Activated naive CD8-positive, alpha-beta T cell treated with anti-CD3 and anti-CD28 coated beads, Interleukin-2, amount 50 U/mL, for 24 hours (primary cell): Measurements from ENCODE around the gene GRM8.
A peak's percentile ranks its signal among the peaks of the same experiment; 100 is the strongest.

Experiments used
- ATAC-seq: fragments of 150-1000 bp; cut with Tn5 transposase; one replicate; pipeline ENCODE4 v1.10.0; 2021
- DNase-seq: peaks from one replicate; pipeline ENCODE4 v3.0.0; 2021
- H3K27ac Mint-ChIP-seq: one replicate; pipeline ENCODE4 v1.8.0; 2021; ENCODE audit warnings: mild to moderate bottlenecking, mixed read lengths
- H3K27me3 Mint-ChIP-seq: one replicate; pipeline ENCODE4 v1.8.0; 2021; ENCODE audit warnings: mixed read lengths
- H3K36me3 Mint-ChIP-seq: one replicate; pipeline ENCODE4 v1.8.0; 2021; ENCODE audit warnings: low read depth, mixed read lengths
- H3K4me1 Mint-ChIP-seq: one replicate; pipeline ENCODE4 v1.8.0; 2021; ENCODE audit warnings: mixed read lengths
- H3K4me3 Mint-ChIP-seq: one replicate; pipeline ENCODE4 v1.8.0; 2021; ENCODE audit warnings: mild to moderate bottlenecking, moderate library complexity, mixed read lengths
- H3K9me3 Mint-ChIP-seq: one replicate; pipeline ENCODE4 v1.8.0; 2021; ENCODE audit warnings: mixed read lengths

Gene GRM8

DNA sequence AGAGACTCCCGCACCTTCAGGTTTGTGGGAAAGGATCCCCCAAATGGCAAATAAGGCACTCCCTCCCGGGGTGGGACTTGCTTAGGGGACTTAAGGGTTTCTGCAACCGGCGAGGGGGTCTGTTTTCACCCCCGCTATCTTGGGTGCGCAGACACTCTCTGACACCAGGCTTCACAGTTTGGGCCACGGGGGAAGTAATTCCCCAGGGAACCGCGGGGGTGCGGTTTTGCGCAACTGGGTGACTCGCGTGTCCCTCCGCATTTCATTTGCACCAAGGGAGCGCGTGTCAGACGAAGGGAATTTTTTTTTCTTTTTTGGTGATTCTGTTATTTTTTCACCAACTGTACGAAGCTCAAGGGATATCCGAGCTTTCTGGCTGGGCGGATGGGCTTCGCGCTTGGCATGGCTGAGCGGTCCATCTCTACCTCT is 1.7 kb downstream of the GRM8 start:
- Mint-ChIP-seq H3K9me3 (no peaks in the 10 kb centered on the region), H3K27me3 (peaks cover 77% of the 10 kb centered on the region), H3K4me3 (no peak overlapping the region), H3K27ac (no peak overlapping the region), H3K36me3 (no peaks in the 10 kb centered on the region), H3K4me1 (peaks cover 14% of the 10 kb centered on the region)
- DNase-seq (no peak), ATAC-seq (no peak)

DNA sequence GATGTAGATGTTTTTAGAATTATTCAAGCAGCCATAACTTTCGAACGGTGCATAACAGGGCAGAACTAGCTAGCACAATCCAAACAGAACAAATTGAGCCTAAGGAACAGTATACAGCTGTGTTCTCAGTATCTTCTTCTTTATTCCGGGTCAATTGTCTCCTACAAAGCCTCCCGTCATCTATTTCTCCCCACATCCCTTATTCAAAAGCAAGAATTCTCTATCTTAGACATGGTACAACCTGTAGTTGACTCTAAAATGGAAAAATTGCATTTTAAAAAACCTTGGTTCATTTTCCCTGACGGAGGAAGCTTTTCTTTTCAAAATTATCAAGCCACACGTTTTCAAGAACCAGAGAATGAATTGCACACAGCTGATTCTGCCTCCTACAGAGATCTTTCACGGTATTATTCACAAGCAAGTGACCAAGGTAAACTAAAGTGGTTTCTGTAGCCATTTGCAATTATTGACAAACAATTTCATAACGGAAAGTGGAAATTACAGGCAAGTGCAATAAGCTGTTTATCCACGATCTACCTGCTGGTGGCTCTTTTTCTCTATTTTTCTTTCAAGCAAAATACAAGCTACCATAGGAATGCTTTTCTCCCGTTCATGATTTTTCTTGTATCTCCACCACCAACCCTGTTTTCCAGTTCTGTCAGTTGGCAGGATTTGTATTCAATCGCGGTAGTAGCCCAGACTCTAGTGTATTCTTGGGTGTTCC is 2.3 kb downstream of the GRM8 start:
- Mint-ChIP-seq H3K9me3 (no peaks in the 10 kb centered on the region), H3K4me1 (peaks cover 16% of the 10 kb centered on the region), H3K4me3 (no peak overlapping the region), H3K27ac (no peak overlapping the region), H3K36me3 (no peaks in the 10 kb centered on the region), H3K27me3 (peaks cover 72% of the 10 kb centered on the region)
- DNase-seq (no peak), ATAC-seq (no peak)

DNA sequence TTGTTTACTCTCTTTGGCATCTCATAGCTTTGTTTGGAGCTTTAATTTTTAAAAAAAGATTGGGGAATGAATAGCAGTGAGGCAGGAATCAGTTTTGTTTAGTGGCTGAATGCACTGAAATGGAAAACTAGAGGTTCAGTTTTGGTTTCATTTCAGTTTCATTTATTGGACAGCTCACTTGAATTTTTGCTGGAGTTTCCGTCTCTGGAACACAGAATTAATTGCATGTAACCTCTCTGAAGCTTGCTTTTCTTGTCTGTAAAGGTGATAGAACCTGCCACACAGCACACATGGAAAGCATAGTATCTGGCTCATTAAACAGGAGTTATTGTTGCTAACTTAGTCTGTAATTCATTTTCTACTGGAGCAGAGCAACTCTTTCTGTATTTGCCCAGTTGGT is 7.1 kb downstream of the GRM8 start:
- H3K27ac Mint-ChIP-seq, result no peak overlapping the region
- no peak overlapping the region for H3K4me3 Mint-ChIP-seq
- no peaks in the 10 kb centered on the region for H3K36me3 Mint-ChIP-seq
- no peaks in the 10 kb centered on the region for H3K9me3 Mint-ChIP-seq
- ATAC-seq (no peak), DNase-seq (no peak)
- peaks cover 2% of the 10 kb centered on the region for H3K4me1 Mint-ChIP-seq
- H3K27me3 Mint-ChIP-seq, result peaks cover 62% of the 10 kb centered on the region

DNA sequence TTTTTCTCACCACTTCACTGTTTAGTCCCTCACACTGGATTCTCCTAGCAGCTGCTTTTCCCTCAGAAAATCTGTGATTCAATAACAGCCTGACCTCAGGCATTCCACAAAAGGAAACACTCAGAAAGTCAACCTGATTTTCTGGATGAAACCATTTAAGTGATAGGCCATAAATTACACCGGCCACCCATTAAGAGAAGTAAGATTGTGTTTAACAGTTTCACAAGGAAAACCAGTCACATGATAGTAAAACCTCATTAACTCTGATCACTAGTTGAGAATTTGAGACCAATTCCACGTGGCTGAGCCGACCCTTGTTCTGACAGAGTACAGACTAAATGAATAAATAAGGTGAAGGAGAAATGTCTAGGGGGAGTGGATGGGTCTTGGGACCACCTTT is 7.7 kb downstream of the GRM8 start:
- no peak overlapping the region for H3K4me3 Mint-ChIP-seq
- H3K27ac Mint-ChIP-seq, result no peak overlapping the region
- no peak for ATAC-seq
- H3K27me3 Mint-ChIP-seq, result peaks cover 59% of the 10 kb centered on the region
- no peak for DNase-seq
- peaks cover 2% of the 10 kb centered on the region for H3K4me1 Mint-ChIP-seq
- no peaks in the 10 kb centered on the region for H3K9me3 Mint-ChIP-seq
- no peaks in the 10 kb centered on the region for H3K36me3 Mint-ChIP-seq

DNA sequence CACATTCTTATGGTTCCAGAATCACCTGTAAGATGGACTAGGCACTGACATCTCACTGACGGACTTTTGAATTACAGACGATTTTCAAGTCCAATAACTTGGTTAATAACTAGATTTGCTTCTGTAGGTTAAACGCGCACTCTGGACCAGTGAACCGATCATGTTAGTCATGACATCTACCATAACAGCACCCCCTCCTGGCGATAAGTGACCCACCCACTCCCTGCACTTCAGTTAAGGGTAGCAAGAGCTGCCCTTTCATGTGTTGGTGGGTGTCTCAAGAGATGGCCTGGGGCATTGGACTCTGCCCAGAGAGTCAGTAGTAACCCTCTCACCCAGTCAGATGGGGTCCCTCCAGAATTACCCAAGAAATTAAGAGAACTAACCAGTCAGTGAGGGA is 12.9 kb downstream of the GRM8 start:
- ATAC-seq (no peak), DNase-seq (peak; percentile 11)
- H3K27ac Mint-ChIP-seq, result no peak overlapping the region
- no peaks in the 10 kb centered on the region for H3K9me3 Mint-ChIP-seq
- peaks cover 50% of the 10 kb centered on the region for H3K27me3 Mint-ChIP-seq
- no peak overlapping the region for H3K4me3 Mint-ChIP-seq
- no peaks in the 10 kb centered on the region for H3K4me1 Mint-ChIP-seq
- no peaks in the 10 kb centered on the region for H3K36me3 Mint-ChIP-seq

- ATAC-seq (no peak), DNase-seq (no peak)
- Mint-ChIP-seq H3K4me1 (no peaks in the 10 kb centered on the region), H3K4me3 (no peak overlapping the region), H3K9me3 (no peaks in the 10 kb centered on the region), H3K27me3 (peaks cover 24% of the 10 kb centered on the region), H3K27ac (no peak overlapping the region), H3K36me3 (no peaks in the 10 kb centered on the region)
These were observed 19.1 kb downstream of the GRM8 start for GRCh38 chr7:127233630-127234029.

GRCh38 chr7:127231415-127231814 is 21.3 kb downstream of the GRM8 start:
- no peak overlapping the region for H3K27ac Mint-ChIP-seq
- no peaks in the 10 kb centered on the region for H3K4me1 Mint-ChIP-seq
- peaks cover 28% of the 10 kb centered on the region for H3K27me3 Mint-ChIP-seq
- ATAC-seq (no peak), DNase-seq (no peak)
- H3K4me3 Mint-ChIP-seq, result no peak overlapping the region
- no peaks in the 10 kb centered on the region for H3K36me3 Mint-ChIP-seq
- H3K9me3 Mint-ChIP-seq, result no peaks in the 10 kb centered on the region

- H3K27me3 Mint-ChIP-seq, result peaks cover 25% of the 10 kb centered on the region
- no peak overlapping the region for H3K27ac Mint-ChIP-seq
- DNase-seq (no peak), ATAC-seq (no peak)
- H3K9me3 Mint-ChIP-seq, result no peaks in the 10 kb centered on the region
- no peaks in the 10 kb centered on the region for H3K36me3 Mint-ChIP-seq
- no peak overlapping the region for H3K4me3 Mint-ChIP-seq
- no peaks in the 10 kb centered on the region for H3K4me1 Mint-ChIP-seq
These were observed 22.4 kb downstream of the GRM8 start for GRCh38 chr7:127230192-127230925.

- no peaks in the 10 kb centered on the region for H3K9me3 Mint-ChIP-seq
- DNase-seq, result no peak
- ATAC-seq, result no peak
- H3K4me1 Mint-ChIP-seq, result no peaks in the 10 kb centered on the region
- H3K27me3 Mint-ChIP-seq, result peaks cover 41% of the 10 kb centered on the region
- H3K27ac Mint-ChIP-seq, result no peak overlapping the region
- no peak overlapping the region for H3K4me3 Mint-ChIP-seq
- H3K36me3 Mint-ChIP-seq, result no peaks in the 10 kb centered on the region
These were observed 25.9 kb downstream of the GRM8 start for GRCh38 chr7:127226685-127227374.

DNA sequence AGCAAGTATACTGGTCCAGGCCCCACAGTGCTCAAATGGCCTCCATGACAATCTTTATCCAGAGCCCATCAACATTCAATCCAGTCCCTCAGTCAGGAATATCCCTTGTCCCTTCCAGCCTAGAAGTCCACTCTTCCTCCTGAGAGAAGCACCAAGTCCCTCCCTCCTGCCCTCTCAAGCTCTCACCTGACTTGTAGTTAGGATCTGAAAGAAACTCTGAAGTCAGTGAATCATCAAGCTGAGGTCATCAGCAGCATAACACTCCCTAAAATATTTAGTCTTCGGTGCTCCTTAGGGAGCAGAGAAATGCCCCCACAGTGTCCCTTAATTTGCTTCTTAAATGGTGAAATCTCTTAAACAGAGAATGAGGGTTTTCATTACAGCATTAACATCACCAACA is 31.0 kb downstream of the GRM8 start:
- no peak overlapping the region for H3K4me3 Mint-ChIP-seq
- H3K4me1 Mint-ChIP-seq, result no peaks in the 10 kb centered on the region
- H3K27me3 Mint-ChIP-seq, result peaks cover 35% of the 10 kb centered on the region
- H3K9me3 Mint-ChIP-seq, result no peaks in the 10 kb centered on the region
- DNase-seq (no peak), ATAC-seq (no peak)
- H3K27ac Mint-ChIP-seq, result no peak overlapping the region
- no peaks in the 10 kb centered on the region for H3K36me3 Mint-ChIP-seq

- Mint-ChIP-seq H3K9me3 (no peaks in the 10 kb centered on the region), H3K36me3 (no peaks in the 10 kb centered on the region), H3K4me3 (no peak overlapping the region), H3K27ac (no peak overlapping the region), H3K4me1 (no peaks in the 10 kb centered on the region), H3K27me3 (no peaks in the 10 kb centered on the region)
- DNase-seq (no peak), ATAC-seq (no peak)
These were observed 37.6 kb downstream of the GRM8 start for GRCh38 chr7:127214956-127215718.

DNA sequence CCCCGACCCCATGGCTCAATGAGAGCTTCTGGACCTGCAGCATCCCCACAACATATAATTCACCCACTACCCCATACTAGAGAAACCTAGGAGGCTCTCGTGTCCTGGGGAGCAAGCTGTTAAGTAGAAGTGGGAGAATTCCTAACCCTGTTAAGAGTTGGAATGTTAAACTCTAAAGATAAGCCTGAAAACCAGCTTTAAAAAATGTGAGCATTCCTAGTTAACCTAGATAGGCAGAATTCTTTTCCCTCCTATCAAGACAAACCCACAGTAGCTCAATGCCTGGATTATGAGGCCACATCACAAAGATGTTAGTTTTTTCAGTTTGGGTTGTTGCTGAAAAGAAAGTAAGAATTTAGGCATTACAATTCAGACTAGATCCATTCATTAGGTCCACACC is 42.9 kb downstream of the GRM8 start:
- no peak for DNase-seq
- no peaks in the 10 kb centered on the region for H3K9me3 Mint-ChIP-seq
- no peak overlapping the region for H3K27ac Mint-ChIP-seq
- no peak for ATAC-seq
- no peaks in the 10 kb centered on the region for H3K4me1 Mint-ChIP-seq
- H3K36me3 Mint-ChIP-seq, result no peaks in the 10 kb centered on the region
- H3K27me3 Mint-ChIP-seq, result peaks cover 3% of the 10 kb centered on the region
- no peak overlapping the region for H3K4me3 Mint-ChIP-seq

GRCh38 chr7:127208860-127209259 is 43.9 kb downstream of the GRM8 start:
- Mint-ChIP-seq H3K36me3 (no peaks in the 10 kb centered on the region), H3K4me1 (no peaks in the 10 kb centered on the region), H3K4me3 (no peak overlapping the region), H3K27me3 (peaks cover 3% of the 10 kb centered on the region), H3K27ac (no peak overlapping the region), H3K9me3 (no peaks in the 10 kb centered on the region)
- DNase-seq (no peak), ATAC-seq (no peak)

DNA sequence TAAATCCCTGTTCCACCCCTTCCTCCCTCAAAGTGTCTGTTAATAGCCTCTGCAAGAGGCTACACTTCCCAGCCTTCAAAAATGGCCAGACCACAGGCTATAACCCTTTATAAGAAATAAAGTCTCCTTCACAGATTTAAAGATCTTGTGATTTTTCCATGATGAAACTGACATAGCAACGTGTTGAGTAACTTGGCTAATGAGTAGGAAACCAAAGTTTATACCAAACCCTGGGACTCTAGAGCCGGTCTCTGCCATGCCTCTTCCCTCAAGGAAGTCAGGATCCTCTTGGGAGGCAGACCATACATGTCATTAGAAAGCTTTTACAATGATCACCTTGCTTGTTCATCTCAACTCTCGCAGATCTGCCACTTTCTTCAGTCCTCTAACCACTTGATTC is 44.4 kb downstream of the GRM8 start:
- no peak overlapping the region for H3K27ac Mint-ChIP-seq
- ATAC-seq (no peak), DNase-seq (no peak)
- H3K9me3 Mint-ChIP-seq, result no peaks in the 10 kb centered on the region
- H3K36me3 Mint-ChIP-seq, result no peaks in the 10 kb centered on the region
- H3K4me3 Mint-ChIP-seq, result no peak overlapping the region
- no peaks in the 10 kb centered on the region for H3K4me1 Mint-ChIP-seq
- peaks cover 3% of the 10 kb centered on the region for H3K27me3 Mint-ChIP-seq
